Measurements from ENCODE around the gene MPDZ. TPM values are rescaled to one million over a fixed set of nuclear protein-coding genes. Genes with fewer than 3 reads are reported as not detected.
A peak's percentile ranks its signal among the peaks of the same experiment; 100 is the strongest.

The MPDZ gene
- total and polyA plus RNA-seq, 8 donors = 6.4 to 54.3 (median 13.7) TPM

DNA sequence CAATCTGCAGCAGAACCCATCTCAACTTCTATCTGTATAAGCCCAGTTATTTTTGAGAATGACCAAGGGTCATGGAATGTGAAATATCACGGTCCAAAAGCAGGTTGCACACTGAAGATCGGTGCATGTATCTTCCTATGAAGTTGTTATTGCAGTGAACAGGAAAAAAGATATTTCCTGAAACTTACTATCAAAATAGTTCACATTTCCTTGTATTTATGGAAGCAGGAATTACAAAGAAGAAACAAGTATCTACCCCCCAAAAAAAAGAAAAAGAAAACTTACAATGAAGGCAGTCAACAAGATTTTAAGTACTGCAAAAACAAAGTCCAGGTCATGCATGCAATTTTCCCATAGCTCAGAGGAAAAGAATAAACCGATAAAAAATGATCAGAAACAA lies 70.0 kb downstream of the MPDZ start:
- WGBS, 5 donors = 71 to 81% (median 76%) methylated on average over 3 of the region's 3 CpGs
- intact Hi-C loops (cut with DNase I; ENCODE audit: low total_unique reads) = no loop called here
- TF ChIP-seq POLR2A (IDR thresholded peaks at IDR 0.05) (no peak), EP300 (IDR thresholded peaks at IDR 0.05) (no peak), POLR2AphosphoS5 (IDR thresholded peaks at IDR 0.05) (no peak)
- TF ChIP-seq, protein P1, sequence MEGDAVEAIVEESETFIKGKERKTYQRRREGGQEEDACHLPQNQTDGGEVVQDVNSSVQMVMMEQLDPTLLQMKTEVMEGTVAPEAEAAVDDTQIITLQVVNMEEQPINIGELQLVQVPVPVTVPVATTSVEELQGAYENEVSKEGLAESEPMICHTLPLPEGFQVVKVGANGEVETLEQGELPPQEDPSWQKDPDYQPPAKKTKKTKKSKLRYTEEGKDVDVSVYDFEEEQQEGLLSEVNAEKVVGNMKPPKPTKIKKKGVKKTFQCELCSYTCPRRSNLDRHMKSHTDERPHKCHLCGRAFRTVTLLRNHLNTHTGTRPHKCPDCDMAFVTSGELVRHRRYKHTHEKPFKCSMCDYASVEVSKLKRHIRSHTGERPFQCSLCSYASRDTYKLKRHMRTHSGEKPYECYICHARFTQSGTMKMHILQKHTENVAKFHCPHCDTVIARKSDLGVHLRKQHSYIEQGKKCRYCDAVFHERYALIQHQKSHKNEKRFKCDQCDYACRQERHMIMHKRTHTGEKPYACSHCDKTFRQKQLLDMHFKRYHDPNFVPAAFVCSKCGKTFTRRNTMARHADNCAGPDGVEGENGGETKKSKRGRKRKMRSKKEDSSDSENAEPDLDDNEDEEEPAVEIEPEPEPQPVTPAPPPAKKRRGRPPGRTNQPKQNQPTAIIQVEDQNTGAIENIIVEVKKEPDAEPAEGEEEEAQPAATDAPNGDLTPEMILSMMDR (IDR thresholded peaks at IDR 0.05) = no peak

DNA sequence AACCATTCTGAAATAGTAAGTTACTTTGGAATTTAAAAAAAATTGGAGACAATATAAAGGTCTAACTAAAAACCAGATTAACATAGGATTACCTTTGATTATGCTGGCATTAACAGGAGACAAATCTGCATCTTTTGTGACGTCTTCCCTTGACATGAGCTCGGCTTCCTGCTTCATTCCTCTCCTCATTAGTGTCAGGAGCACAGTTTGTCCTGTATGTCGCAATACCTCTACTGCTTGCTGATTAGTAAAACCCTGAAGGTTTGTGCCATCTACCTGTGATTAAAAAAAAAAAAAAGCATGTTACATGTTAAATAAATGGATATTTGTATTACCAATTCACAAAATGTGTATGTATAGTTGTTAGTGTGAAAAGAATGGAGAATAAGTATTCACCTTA lies 73.7 kb downstream of the MPDZ start:
- TF ChIP-seq EP300 (IDR thresholded peaks at IDR 0.05) (no peak), POLR2AphosphoS5 (IDR thresholded peaks at IDR 0.05) (no peak), POLR2A (IDR thresholded peaks at IDR 0.05) (no peak)
- TF ChIP-seq, protein P1 (IDR thresholded peaks at IDR 0.05) = no peak
- H3K27me3 ChIP-seq = no peaks in the 10 kb centered on the region
- H3K9me3 ChIP-seq = no peaks in the 10 kb centered on the region
- H3K4me3 ChIP-seq = no peak overlapping the region
- H3K36me3 ChIP-seq = peaks cover 0 to 34% (median 24%) of the 10 kb centered on the region in 4 donors
- no peaks in the 10 kb centered on the region for H3K4me1 ChIP-seq
- no peak for DNase-seq
- intact Hi-C loops (cut with DNase I; ENCODE audit: low total_unique reads) = no loop called here
- 81 to 93% (median 87%) methylated on average over 3 of the region's 3 CpGs for WGBS, 5 donors
- no peak overlapping the region for H3K27ac ChIP-seq

More for the DNA sequence above, 70.0 kb downstream of the MPDZ start:
- Histone ChIP-seq H3K27ac (no peak overlapping the region), H3K4me3 (no peak overlapping the region), H3K4me1 (no peaks in the 10 kb centered on the region), H3K9me3 (no peaks in the 10 kb centered on the region), H3K36me3 (peaks cover 0 to 21% (median 10%) of the 10 kb centered on the region in 4 donors), H3K27me3 (no peaks in the 10 kb centered on the region)
- DNase-seq = no peak

DNA sequence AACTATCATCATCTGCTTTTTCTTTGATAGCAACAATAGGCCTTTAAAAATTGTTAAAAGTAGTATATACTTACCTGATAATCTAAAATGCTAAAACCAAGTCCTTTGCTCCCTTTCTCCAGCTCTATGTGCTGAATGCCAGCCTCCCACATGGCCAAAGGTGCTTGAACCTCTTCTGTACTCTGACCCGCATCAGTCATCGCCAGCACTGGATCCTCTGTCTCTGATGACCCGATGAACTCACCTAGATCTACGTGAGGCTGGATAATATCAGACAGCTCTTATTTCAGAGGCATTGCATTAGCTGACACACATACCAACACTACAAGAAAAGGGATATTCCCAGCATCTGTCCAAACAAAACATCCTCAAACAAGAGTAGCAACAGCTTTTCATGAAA lies 89.5 kb downstream of the MPDZ start:
- no peak for DNase-seq
- Histone ChIP-seq H3K4me3 (no peak overlapping the region), H3K9me3 (no peaks in the 10 kb centered on the region), H3K27ac (no peak overlapping the region), H3K36me3 (peaks cover 0 to 63% (median 43%) of the 10 kb centered on the region in 4 donors), H3K27me3 (no peaks in the 10 kb centered on the region), H3K4me1 (no peaks in the 10 kb centered on the region)
- no peak for TF ChIP-seq POLR2AphosphoS5 (IDR thresholded peaks at IDR 0.05)
- TF ChIP-seq POLR2A (IDR thresholded peaks at IDR 0.05) = no peak
- TF ChIP-seq, protein P1 (IDR thresholded peaks at IDR 0.05) = no peak
- no peak for TF ChIP-seq EP300 (IDR thresholded peaks at IDR 0.05)
- intact Hi-C loops (cut with DNase I; ENCODE audit: low total_unique reads) = no loop called here
- WGBS, 5 donors = 76 to 86% (median 83%) methylated on average over 4 of the region's 4 CpGs

DNA sequence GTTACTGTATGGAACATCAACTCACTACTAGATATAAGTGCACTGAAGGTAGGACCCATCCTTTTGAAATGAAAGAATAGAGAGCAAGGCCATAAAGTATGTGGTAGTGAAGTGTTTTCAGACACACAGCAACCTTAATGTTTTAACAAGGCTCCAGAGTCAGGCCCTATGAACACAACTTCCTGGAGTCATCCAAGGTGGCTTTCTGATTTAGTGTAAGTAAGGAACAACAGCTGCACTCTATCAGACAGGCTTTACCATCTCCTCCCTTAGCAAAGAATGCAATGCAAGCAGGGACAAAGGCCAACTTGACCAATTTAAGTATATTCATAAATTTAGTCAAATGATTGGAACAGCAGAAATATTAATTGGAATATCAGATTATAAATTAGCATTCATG lies 90.1 kb downstream of the MPDZ start:
- H3K36me3 ChIP-seq = peaks cover 0 to 56% (median 40%) of the 10 kb centered on the region in 4 donors
- no peak overlapping the region for H3K27ac ChIP-seq
- DNase-seq = peak in 1 of 2 donors; percentile 21
- intact Hi-C loops (cut with DNase I; ENCODE audit: low total_unique reads) = no loop called here
- no peaks in the 10 kb centered on the region for H3K9me3 ChIP-seq
- H3K4me1 ChIP-seq = no peaks in the 10 kb centered on the region
- H3K4me3 ChIP-seq = no peak overlapping the region
- no peaks in the 10 kb centered on the region for H3K27me3 ChIP-seq
- TF ChIP-seq EP300 (IDR thresholded peaks at IDR 0.05) = no peak
- no peak for TF ChIP-seq POLR2AphosphoS5 (IDR thresholded peaks at IDR 0.05)
- no peak for TF ChIP-seq POLR2A (IDR thresholded peaks at IDR 0.05)
- TF ChIP-seq, protein P1 (IDR thresholded peaks at IDR 0.05) = no peak

Data from stomach (tissue), 9 donors.